Measurements from ENCODE around the gene E2F8. TPM values are rescaled to one million over a fixed set of nuclear protein-coding genes. Genes with fewer than 3 reads are reported as not detected.

Gene E2F8
- total and polyA plus RNA-seq, 10 of the 15 experiments (the other 5 are each of a cell fraction or from before 2014, with no cell fraction given), result 8.8 to 28.1 (median 18.5) TPM

DNA sequence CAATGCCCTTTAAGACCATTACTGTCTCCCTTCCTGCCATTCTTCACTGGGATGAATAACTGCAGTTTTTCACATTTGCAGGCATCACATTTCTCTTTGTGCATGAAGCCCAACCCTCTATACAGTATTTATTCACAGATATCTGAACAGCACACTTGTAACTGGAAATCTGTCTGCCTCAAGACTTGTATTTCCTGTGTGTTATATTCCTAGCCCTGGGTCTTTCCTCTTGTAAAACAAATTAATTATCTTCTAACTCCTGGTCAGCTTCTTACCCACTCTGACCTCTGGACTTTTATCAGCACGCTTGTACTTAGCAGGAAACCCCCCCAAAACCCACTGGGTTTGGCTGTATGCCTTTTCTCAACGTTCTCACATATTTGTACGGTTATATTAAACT is 41.0 kb downstream of the E2F8 start:
- BruUV-seq (replicated peaks), result no TSS peak
- Histone ChIP-seq H3K4me2 (ENCODE audit: control insufficient read depth, insufficient read depth) (no peak overlapping the region), H3K27me3 (replicated peaks in 1 of 2; ENCODE audit: control insufficient read depth in 2 of 2, insufficient read depth in 2 of 2, low read length in 1 of 2) (no peaks in the 10 kb centered on the region), H3K9me3 (replicated peaks; ENCODE audit: control insufficient read depth, insufficient read depth, low read length) (no peaks in the 10 kb centered on the region; the same call in 2 of the 3 replicates), H3K27ac (ENCODE audit: control insufficient read depth, insufficient read depth) (no peak overlapping the region), H3K79me2 (ENCODE audit: control insufficient read depth, insufficient read depth, low read length) (no peaks in the 10 kb centered on the region), H3K36me3 (ENCODE audit: control insufficient read depth in 2 of 2, insufficient read depth in 2 of 2, low read length in 1 of 2) (no peaks in the 10 kb centered on the region), H2AFZ (ENCODE audit: control insufficient read depth, low read depth, low read length) (no peak overlapping the region), H3K9ac (ENCODE audit: control insufficient read depth, insufficient read depth, low read length) (no peak overlapping the region), H3K4me3 (no peak overlapping the region), H3K4me1 (ENCODE audit: control insufficient read depth, insufficient read depth, low read length) (no peaks in the 10 kb centered on the region), H4K20me1 (ENCODE audit: control insufficient read depth, insufficient read depth) (no peaks in the 10 kb centered on the region)
- ChIA-PET SMC1A (ENCODE audit: uncharacterized antibody, unreplicated experiment) (interaction anchor here (1.1 to 1.8 kb wide), 3 partner anchors 25 to 40 kb away, joined by 3 to 4 read pairs (median 3); no protein-coding TSS in a partner anchor), POLR2A (no interaction called here), CTCF (interaction anchor here (1.2 to 3.0 kb wide), 3 partner anchors 11 to 129 kb away, joined by 3 to 11 read pairs (median 3); no protein-coding TSS in a partner anchor), RAD21 (ENCODE audit: unreplicated experiment) (no interaction called here)
- WGBS (ENCODE audit: insufficient coverage, insufficient replicate concordance, low lambda C conversion rate, missing lambda C conversion rate), result 45% methylated on average over 3 of the region's 3 CpGs
- intact Hi-C loops (cut with micrococcal nuclease; ENCODE audit: unreplicated experiment), result no loop called here
- ATAC-seq (peak; percentile 55), DNase-seq (ENCODE audit: low read depth, low spot score) (no peak), FAIRE-seq (no peak)
- in situ Hi-C loops (cut with MboI), result no loop called here
- TF ChIP-seq BHLHE40 (IDR thresholded peaks at IDR 0.05; ENCODE audit: borderline replicate concordance in 1 of 2, low read depth in 2 of 2, low read length in 1 of 2) (0 out of 4 replicates have a peak, but pooled peaks of 1 of the 2 experiments have one; percentile 26), ASH2L (IDR thresholded peaks at IDR 0.05; ENCODE audit: borderline replicate concordance, low read depth) (no peak), ESRRA (IDR thresholded peaks at IDR 0.05; ENCODE audit: low read length) (no peak), NR2C2 (IDR thresholded peaks at IDR 0.05; ENCODE audit: borderline replicate concordance, control insufficient read depth, insufficient read length, low read depth) (no peak), NFIC (IDR thresholded peaks at IDR 0.05; ENCODE audit: low read depth, low read length) (no peak), MTA3 (IDR thresholded peaks at IDR 0.05; ENCODE audit: borderline replicate concordance, low read length) (no peak), CHD4 (IDR thresholded peaks at IDR 0.05) (no peak), MXI1 (IDR thresholded peaks at IDR 0.05; ENCODE audit: low read depth, low read length) (no peak), NR2F1 (conservative IDR thresholded peaks at IDR 0.05) (peak; percentile 35; the same call in 1 of the 2 replicates)
- TF ChIP-seq, protein P1, sequence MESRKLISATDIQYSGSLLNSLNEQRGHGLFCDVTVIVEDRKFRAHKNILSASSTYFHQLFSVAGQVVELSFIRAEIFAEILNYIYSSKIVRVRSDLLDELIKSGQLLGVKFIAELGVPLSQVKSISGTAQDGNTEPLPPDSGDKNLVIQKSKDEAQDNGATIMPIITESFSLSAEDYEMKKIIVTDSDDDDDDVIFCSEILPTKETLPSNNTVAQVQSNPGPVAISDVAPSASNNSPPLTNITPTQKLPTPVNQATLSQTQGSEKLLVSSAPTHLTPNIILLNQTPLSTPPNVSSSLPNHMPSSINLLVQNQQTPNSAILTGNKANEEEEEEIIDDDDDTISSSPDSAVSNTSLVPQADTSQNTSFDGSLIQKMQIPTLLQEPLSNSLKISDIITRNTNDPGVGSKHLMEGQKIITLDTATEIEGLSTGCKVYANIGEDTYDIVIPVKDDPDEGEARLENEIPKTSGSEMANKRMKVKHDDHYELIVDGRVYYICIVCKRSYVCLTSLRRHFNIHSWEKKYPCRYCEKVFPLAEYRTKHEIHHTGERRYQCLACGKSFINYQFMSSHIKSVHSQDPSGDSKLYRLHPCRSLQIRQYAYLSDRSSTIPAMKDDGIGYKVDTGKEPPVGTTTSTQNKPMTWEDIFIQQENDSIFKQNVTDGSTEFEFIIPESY (IDR thresholded peaks at IDR 0.05), result no peak
- TF ChIP-seq, protein P2, sequence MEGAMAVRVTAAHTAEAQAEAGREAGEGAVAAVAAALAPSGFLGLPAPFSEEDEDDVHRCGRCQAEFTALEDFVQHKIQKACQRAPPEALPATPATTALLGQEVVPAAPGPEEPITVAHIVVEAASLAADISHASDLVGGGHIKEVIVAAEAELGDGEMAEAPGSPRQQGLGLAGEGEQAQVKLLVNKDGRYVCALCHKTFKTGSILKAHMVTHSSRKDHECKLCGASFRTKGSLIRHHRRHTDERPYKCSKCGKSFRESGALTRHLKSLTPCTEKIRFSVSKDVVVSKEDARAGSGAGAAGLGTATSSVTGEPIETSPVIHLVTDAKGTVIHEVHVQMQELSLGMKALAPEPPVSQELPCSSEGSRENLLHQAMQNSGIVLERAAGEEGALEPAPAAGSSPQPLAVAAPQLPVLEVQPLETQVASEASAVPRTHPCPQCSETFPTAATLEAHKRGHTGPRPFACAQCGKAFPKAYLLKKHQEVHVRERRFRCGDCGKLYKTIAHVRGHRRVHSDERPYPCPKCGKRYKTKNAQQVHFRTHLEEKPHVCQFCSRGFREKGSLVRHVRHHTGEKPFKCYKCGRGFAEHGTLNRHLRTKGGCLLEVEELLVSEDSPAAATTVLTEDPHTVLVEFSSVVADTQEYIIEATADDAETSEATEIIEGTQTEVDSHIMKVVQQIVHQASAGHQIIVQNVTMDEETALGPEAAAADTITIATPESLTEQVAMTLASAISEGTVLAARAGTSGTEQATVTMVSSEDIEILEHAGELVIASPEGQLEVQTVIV (IDR thresholded peaks at IDR 0.05; ENCODE audit: borderline replicate concordance, partially characterized antibody), result no peak
- TF ChIP-seq, protein P3, sequence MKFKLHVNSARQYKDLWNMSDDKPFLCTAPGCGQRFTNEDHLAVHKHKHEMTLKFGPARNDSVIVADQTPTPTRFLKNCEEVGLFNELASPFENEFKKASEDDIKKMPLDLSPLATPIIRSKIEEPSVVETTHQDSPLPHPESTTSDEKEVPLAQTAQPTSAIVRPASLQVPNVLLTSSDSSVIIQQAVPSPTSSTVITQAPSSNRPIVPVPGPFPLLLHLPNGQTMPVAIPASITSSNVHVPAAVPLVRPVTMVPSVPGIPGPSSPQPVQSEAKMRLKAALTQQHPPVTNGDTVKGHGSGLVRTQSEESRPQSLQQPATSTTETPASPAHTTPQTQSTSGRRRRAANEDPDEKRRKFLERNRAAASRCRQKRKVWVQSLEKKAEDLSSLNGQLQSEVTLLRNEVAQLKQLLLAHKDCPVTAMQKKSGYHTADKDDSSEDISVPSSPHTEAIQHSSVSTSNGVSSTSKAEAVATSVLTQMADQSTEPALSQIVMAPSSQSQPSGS (IDR thresholded peaks at IDR 0.05; ENCODE audit: low read length), result no peak
- TF ChIP-seq, protein P4, sequence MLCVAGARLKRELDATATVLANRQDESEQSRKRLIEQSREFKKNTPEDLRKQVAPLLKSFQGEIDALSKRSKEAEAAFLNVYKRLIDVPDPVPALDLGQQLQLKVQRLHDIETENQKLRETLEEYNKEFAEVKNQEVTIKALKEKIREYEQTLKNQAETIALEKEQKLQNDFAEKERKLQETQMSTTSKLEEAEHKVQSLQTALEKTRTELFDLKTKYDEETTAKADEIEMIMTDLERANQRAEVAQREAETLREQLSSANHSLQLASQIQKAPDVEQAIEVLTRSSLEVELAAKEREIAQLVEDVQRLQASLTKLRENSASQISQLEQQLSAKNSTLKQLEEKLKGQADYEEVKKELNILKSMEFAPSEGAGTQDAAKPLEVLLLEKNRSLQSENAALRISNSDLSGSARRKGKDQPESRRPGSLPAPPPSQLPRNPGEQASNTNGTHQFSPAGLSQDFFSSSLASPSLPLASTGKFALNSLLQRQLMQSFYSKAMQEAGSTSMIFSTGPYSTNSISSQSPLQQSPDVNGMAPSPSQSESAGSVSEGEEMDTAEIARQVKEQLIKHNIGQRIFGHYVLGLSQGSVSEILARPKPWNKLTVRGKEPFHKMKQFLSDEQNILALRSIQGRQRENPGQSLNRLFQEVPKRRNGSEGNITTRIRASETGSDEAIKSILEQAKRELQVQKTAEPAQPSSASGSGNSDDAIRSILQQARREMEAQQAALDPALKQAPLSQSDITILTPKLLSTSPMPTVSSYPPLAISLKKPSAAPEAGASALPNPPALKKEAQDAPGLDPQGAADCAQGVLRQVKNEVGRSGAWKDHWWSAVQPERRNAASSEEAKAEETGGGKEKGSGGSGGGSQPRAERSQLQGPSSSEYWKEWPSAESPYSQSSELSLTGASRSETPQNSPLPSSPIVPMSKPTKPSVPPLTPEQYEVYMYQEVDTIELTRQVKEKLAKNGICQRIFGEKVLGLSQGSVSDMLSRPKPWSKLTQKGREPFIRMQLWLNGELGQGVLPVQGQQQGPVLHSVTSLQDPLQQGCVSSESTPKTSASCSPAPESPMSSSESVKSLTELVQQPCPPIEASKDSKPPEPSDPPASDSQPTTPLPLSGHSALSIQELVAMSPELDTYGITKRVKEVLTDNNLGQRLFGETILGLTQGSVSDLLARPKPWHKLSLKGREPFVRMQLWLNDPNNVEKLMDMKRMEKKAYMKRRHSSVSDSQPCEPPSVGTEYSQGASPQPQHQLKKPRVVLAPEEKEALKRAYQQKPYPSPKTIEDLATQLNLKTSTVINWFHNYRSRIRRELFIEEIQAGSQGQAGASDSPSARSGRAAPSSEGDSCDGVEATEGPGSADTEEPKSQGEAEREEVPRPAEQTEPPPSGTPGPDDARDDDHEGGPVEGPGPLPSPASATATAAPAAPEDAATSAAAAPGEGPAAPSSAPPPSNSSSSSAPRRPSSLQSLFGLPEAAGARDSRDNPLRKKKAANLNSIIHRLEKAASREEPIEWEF (IDR thresholded peaks at IDR 0.05; ENCODE audit: insufficient replicate concordance, low read depth, low read length), result no peak
